ELF-1 (cell line): ENCODE data around the gene RAB26.
"Not testable (repeated sequence)": the region's sequence is repeated elsewhere in the genome, so short reads cannot be mapped to it uniquely, and the experiment has no call there.

ENCODE experiments used
- DNase-seq: peaks from one replicate; pipeline ENCODE4 v3.0.0-alpha.2; 2016; ENCODE audit warnings: low read depth, low spot score

RAB26 gene, protein sequence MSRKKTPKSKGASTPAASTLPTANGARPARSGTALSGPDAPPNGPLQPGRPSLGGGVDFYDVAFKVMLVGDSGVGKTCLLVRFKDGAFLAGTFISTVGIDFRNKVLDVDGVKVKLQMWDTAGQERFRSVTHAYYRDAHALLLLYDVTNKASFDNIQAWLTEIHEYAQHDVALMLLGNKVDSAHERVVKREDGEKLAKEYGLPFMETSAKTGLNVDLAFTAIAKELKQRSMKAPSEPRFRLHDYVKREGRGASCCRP

DNA sequence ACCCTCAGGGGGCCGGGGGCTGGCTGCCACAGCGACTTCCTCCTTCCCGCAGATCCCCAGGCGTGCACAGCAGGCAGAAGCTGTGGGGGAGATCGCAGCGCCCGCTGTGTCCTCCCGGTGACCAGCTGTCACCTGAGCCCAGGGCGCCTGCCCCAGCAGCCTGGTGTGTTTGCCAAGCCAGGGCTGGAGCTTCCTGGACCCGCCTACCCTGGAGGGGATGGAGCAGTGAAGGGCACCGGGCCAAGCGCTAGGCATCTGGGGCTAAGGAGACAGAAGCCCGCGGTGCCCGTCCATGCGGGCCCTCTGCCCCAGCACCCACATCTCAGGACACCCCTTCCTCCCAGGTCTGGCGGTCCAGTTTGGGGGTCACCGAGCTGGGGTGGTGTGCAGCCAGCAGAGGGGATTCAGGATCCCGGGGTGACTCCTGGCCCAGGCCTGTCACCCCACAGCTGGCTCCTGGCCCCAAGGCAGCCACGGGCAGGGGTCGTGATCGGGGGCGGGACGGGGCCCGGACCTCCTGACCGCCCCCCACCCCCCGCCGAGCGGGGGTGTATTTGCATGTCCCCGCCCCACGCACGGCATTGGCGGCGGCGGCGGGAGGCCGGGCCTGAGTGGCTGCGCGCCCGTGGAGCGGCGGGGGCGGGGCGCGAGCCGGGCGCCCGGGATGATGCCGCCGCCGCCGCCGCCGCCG is at the start of gene RAB26:
Gene RAB26, plus strand, starts transcription at position 645 of the 691 bp plus-strand sequence. CDS start 159 bp downstream, outside the sequence.
- peak; percentile 78 for DNase-seq

DNA sequence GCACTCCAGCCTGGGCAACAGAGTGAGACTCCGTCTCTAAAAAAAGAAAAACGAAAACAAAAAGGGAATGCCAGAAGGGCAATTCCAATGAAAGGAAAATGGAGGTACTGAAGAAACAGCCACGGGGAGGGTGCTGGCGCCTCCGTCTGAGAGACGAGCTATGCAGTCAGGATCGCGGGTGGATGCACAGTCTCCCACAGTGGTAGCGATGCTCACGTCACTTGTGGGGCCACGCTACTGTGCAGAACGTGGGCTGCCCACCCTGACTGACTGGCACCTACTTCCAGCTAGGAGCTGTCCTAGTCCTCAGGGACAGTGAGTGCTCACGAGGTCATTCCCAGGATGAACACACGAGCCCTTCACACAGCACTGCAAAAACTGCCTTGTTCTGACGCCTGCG is 46.8 kb upstream of the RAB26 start:
- DNase-seq = not testable (repeated sequence)

DNA sequence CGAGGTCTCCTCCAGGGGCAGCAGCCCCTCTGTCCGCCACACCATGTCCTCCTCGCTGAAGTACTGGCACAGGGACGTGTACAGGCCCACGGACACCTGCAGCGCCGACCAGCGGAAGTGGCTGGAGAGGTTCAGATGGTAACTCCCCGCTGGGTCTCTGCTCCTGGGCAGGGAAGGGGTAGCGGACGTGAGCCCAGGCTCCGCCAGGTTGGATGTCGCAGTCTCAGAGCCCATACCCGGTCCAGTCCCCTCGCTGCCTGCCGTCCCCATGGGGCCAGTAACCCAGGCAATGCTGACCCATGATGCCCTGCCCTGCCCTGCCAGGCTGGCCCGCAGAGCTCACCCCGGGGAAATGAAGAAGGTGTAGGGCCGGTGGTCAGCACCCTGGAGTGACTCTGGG is 46.0 kb upstream of the RAB26 start:
- DNase-seq = no peak

DNA sequence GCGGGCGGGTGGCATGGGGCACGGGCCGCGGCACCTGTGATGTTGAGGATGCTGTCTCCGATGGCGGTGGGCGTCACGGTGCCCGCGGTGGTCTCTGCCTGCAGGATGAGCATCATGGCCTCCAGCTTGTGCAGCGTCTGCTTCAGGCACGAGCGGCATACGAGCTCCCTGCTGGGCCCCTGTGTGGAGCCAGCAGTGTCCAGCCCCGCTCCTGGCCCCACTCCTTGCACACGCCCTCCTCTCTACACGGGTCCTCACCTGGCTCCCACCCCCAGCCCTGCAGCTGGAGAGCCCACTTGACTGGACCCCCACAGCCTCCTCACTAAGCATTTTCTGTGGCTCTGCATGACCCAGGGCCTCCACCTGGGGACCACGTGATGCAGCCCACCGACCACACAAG is 44.0 kb upstream of the RAB26 start:
- not testable (repeated sequence) for DNase-seq

DNA sequence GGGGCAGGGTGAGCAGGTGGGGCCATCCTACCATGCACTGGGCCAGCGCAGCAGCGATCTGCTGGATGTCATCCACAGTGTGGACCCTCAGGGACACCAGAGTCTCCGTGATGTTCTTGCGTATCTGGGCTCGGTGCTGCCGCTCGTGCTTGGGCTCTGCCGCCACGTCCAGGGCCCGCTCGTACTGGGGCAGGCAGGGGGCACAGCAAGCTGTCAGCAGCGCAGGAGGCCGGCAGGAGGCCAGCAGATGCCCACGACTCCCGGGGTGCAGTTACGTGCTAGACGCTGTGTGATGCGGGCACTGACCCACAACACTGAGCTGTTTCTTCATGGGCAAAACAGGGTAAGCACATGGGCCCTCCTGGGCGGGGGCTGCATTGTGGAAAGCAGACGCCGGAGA is 43.1 kb upstream of the RAB26 start:
- DNase-seq = not testable (repeated sequence)

DNA sequence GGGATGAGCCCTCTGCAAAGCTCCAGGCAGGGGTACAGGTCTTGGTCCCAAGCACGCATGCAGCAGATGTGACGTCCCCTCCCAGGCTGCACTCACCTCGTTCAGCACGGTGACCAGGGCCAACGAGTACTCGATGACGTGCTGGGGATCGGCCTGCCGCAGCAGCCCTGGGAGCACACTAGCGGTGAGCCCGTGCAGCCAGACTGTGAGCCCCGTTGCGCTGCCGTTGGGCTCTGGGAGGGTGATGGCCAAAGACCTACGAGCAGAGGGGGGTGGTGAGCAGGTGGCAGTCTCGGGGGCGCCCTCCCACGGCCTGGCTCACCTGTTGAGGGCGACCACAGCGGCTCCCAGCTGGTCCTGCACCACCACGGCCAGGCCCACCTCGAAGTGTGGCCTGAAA is 42.7 kb upstream of the RAB26 start:
- not testable (repeated sequence) for DNase-seq

DNA sequence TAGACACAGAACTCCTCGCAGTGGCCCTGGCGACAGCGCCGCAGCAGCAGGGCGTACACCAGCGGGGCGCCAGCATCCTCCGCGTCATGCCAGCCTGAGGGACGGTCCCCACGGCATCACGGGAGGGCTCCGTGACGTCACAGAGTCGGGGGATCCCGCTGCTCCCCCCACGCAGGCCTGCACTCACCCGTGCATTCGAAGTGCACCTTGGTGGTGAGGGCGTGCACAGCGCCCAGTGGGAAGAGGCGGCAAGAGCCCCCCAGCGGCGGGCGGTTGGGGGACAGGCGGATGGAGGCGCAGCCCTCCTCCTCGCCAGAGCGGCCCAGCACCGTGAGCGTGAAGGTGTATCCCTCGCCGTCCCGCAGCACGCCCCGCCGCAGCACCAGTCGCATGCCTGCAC is 42.2 kb upstream of the RAB26 start:
- DNase-seq = not testable (repeated sequence)

DNA sequence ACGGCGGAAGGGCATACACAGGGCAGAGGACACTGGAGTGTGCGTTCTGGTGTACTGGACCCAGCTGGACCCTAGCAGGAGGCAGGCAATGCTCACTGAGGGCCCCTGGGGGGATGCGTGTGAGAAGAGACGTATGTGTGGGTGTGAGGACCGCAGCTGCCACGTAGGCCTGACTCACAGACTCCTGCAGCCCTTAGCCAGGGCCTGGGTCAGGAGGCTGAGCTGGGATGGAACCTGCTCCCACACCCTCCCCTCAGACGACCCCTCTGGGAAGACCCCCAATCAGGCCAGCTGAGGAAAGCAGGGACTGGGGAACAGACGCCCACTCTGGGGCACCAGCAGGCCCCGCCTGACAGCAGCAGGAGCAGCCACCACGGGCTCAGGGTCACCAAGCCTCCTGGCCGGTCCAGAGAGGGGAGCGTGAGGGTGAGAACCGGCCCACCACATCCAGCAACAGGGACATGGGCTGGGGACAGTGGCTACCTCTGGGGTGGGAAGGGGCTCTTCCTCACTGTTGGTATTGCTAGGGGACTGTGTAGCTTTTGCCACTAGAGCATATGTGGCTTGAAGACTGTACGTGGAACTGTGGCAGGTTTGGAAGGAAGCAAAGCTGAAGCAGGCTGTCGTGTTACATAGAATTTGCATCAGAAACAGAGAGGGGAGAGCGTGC is 41.2 kb upstream of the RAB26 start:
- not testable (repeated sequence) for DNase-seq

DNA sequence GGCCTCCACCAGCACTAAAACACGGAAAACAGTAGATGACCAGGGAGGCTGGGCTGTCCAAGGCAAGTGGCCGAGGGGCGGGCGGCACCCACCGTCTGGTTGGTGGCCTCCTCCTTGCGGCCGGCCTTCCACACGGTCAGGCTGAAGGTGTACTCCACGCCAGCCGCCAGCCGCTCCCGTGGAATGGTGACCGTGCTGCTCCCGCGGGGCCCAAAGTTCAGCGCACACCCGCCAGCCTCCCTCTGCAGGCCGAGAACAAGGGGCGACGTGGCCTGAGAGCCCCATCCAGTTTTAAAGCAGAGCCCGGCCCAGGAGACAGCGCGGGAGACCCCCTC is 40.7 kb upstream of the RAB26 start:
- not testable (repeated sequence) for DNase-seq

DNA sequence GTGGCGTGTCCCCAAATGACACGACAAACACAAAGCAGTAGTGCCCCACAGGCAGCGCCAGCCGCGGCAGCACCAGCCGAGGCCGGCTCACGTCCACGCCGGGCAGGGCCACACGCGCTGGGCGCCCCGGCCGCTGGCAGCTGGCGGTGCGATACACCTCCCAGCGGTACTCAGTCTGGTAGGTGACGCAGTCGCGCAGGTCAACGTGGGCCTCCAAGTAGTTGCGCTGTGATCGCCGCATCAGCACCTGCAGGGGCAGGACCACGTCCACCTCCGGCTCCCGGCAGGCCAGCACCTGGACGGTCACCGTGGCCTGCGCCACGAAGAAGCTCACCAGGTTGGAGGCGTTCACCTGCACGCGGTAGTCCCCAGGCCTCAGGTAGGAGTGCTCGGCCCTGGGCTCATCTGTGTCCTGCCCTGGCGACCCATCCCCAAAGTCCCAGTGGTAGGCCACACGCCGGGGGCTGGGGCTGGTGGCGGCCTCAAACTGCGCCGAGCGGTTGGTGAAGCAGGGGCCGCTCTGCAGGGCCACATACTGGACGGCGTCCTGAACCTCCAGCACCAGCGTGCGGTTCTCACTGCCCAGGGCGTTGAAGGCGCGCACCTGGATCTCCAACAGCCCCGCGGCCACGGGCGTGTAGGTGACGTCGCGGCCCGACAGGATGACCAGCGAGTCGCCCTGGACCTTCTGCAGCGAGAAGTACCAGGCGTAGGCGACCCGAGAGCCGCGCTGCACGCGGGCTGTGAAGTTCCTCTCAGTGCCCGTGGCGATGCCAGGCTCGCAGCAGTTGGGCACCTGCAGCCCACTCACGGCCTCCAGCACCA is 39.8 kb upstream of the RAB26 start:
- DNase-seq = not testable (repeated sequence)

DNA sequence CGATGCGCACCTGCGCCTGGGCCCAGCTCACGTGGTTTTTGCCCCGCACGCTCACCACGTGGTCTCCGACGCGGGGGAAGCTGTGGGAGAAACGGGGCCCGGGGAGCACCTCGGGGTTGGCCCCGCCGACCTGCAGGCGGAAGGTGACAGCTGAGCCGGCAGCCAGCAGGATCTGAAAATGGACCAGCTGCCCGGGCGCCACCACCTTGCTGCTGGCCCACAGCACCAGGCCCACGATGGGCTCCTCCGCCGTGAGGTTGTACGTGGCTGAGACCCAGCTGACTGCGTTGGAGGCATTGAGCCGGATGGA is 39.2 kb upstream of the RAB26 start:
- DNase-seq = not testable (repeated sequence)

DNA sequence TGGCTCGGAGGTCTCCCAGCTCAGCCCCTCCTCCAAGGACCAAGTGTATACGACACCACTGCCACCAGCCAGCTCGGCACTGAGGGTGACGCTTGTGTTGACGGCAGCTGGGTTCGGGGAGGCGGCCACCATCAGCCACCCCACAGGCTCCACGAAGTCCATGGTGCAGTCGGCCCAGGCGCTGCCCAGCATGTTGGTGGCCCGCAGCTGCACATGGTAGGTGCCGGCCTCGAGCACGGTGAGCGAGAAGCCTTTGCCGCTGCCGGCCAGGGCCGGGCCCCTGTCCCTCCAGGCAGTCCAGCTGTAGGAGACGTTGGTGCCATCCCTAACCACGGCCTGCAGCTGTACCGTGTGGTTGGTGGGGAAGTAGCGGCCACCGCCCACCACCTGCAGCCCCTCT is 38.6 kb upstream of the RAB26 start:
- DNase-seq = not testable (repeated sequence)

DNA sequence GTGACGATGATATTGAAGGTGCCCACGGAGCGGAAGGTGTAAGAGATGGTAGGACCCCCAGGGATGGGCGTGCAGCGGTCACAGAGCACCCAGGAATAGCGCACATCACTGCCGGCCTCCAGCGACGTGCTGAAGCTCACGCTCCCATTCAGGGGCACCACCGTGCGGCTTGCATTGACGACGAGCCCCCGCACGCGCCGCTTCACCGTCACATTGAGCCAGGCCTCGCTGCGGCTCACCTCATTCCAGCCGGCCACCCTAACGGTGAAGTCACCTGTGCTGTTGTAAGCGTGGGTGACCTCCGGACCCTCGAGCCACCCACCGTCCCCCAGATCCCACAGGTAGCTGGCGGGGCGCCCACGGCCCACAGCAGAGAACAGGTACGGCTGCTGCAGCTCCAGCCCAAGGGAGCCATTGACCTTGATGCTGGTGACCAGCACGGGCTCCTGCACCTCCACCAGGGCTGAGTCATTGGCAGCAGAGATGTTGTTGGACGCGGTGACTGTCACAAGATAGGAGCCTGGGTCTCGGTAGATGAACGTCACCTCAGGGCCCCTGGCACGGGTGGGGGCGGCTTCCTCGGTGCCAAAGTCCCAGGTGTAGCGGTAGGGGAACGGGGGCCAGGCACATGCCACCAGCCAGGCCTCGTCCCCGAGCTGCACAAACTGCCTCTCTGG is 38.0 kb upstream of the RAB26 start:
- not testable (repeated sequence) for DNase-seq

DNA sequence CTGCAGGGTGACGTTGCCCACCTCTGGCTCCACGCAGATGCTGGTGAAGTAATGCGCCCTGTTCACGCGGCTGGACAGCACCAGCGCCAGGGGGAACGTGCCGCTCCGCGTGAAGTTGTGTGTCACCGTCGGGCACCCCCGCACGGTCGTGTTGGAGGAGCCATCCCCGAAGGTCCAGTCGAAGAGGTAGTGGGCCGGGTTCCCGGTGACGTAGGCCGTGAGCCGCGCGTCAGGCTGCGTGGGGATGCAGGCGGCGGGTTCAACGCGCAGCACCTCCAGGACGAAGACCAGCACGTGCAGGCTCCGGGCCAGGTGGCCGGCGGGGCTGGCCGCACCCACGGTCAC is 37.4 kb upstream of the RAB26 start:
- DNase-seq = not testable (repeated sequence)

DNA sequence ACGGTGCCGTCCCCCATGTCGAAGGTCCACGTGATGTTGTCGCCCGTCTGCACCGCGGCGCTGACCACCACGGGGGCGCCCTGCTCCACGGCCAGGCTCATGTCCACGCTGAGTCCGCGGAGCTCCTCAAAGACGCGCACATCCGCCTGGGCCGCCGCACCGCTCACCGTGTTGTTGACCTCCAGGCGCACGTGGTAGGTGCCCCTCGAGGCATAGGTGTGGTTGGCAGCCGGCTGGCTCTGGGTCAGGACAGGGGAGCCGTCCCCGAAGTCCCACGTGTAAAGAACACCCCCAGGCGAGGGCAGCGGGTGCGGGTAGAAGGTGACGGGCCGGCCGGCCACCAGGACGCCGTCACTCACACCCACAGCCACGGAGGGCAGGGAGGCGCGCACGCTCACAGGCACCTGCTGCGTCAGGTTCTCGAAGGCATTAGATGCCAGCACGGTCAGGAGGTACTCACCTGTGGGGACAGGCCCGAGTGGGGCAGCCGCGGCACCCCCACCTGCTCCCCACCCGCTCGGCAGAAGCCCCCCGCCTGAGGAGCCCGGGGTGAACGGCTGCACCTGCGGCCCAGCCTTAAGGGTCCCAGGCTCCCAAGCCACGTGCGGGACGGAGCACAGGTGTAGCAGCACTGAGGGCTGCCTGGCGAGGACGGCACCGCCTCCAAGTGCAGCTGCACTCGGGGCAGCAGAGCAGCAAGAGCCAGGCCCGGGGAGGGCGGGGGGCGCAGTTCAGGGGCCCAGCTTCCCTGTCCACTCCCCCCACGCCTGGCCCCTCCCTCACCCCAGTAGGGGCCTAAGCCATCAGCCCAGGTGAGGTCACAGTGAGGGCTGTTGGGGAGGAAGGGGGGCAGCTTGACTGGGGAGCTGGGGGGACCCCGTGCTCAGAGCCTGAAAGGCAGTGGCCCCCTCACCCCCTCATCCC is 36.8 kb upstream of the RAB26 start:
- DNase-seq = not testable (repeated sequence)

DNA sequence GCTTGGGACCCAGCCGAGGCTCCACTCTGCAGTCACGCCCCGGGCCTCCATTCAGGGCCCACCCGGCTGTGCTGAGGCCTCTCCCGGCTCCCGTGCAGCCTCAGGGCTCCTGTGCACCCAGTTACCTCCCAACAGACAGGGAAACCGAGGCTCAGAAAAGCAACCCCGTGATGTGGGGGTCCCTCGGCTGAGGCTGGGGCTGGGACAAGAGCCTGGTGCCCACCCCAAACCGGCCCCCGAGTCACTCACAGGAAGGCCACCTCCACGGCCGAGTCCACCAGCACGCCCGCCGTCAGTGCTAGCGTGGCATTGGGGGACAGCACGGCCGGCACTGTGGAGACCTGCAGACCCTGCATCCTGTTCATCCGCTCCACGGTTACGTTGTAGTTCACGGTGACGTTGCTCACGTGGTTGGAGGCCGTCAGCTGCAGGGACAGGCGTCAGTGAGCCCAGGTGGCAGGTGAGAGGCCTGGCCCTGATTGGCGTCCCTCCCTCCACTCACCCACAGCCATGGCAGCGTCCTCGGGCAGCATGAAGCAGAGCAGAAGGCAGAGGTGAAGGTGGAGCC is 35.8 kb upstream of the RAB26 start:
- not testable (repeated sequence) for DNase-seq

DNA sequence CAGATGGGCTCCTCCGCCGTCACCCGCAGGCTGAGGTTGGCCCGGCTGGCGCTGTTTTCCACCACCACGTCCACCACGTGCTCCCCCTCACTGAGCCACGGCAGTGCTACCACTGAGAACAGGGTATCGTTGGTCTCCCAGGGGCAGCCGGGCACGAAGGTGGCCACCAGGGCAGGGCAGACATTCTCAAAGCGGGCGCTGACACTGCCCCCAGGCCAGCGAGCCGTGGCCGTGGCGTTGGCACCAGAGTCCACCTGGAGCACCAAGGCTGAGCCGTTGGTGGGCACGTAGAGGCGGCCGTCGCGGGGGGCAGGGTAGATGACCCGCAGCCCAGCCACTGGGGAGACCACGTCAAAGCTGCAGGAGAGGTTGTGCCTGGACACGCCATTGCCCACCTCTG is 34.2 kb upstream of the RAB26 start:
- DNase-seq = not testable (repeated sequence)

DNA sequence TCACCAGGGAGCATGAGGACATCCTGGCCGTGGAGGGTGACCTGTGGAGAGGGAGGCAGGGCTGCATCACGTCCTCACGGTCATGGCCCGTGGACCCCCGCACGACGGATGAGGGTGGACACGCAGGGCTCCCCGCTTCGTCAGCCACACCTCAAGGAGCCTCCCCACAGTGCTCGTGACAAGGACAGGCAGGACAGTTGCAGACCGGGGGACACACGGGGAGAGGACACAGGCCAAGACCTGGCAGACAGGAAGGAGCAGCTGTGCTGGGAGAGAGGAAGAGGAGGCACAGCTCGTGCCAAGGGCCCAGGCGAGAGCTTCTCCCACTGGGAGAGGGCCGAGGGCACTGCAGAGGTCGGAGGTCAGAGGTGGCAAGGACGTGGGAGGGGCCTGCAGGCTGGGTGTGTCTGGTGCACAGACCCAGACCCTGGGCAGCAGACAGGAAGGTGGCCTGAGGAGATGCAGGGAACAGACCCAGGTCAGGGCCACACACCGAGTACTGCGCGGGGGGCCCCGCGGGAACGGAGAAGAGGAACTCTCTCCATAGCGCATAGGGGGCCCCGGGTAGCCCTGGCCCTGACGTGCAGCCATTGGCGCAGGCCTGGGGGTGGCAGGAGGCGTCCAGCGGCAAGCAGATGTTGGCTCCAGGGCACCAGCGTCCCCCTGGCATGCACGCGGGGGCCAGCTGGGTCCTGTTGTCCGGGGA is 33.4 kb upstream of the RAB26 start:
- not testable (repeated sequence) for DNase-seq

DNA sequence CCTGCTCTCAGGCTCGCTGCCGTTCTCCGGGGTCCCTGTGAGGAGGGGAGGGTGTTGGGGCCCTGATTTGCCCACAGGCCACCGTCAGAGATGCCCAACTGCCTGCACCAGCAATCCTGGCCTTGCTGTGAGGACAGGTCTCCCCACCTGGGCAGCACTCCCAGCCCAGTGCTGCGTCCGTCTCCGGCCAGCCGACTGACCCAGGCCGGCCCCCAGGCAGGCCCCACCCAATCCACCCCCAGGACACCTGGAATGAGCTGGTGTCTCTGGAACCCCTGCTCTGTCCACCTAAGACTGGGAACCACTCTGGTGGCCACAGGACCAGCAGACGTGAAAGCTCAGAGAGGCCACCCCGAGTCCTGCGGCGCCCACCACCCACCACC is 32.8 kb upstream of the RAB26 start:
- DNase-seq = no peak

DNA sequence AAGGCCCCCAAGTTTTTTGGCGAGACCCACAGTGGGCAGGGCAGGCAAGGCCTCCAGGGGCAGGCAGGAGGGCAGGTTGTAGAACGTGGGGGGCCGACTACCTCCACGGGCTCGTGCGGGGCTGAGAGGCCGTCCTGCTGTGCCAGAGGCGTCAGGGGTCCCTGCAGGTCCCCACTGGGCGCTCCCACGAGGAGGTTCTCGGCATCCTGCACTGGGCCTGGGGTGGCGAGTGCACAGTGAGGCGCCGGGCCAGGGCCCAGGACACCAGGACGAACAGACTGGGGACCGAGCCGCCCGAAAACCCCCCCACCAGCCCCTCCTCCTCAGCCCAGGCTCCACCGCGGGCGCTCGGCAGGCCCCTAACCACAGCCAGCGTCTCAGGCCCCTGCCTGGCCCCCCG is 32.0 kb upstream of the RAB26 start:
- DNase-seq = not testable (repeated sequence)
